K562 (cell line): ENCODE data around the gene TTL. TPM values are rescaled to one million over a fixed set of nuclear protein-coding genes. Genes with fewer than 3 reads are reported as not detected.
A peak's percentile ranks its signal among the peaks of the same experiment; 100 is the strongest.

ENCODE experiments used
- ARNT ChIP-seq, 2 experiments: fragments of 450-650 bp; IDR thresholded peaks; 2 replicates each; pipeline ENCODE4 v1.6.1; 2016; ENCODE audit warnings: mild to moderate bottlenecking in 1 of 2
- CHD2 ChIP-seq: IDR thresholded peaks from 2 replicates; pipeline ENCODE4 v1.6.1; 2011; ENCODE audit warnings: low read depth, low read length
- DACH1 ChIP-seq: fragments of 450-650 bp; IDR thresholded peaks from 2 replicates; pipeline ENCODE4 v1.6.1; 2018; ENCODE audit not compliant: partially characterized antibody
- ETS2 ChIP-seq: IDR thresholded peaks from 2 replicates; pipeline ENCODE4 v1.6.1; 2016; ENCODE audit warnings: borderline replicate concordance, missing genetic modification characterization, mild to moderate bottlenecking, moderate library complexity, missing compliant biosample characterization; ENCODE audit not compliant: poor library complexity, severe bottlenecking
- FOXJ2 ChIP-seq: fragments of 200-800 bp; sonication (Bioruptor generic); IDR thresholded peaks from 2 replicates; pipeline ENCODE4 v1.6.1; 2016; ENCODE audit warnings: missing genetic modification characterization, missing compliant biosample characterization
- FOXK2 ChIP-seq, 2 experiments: fragments of 450-650 bp; IDR thresholded peaks in 1 of 2; conservative IDR thresholded peaks in 1 of 2; 2 replicates each; pipeline ENCODE4 v1.6.1; 2016; ENCODE audit warnings: low read depth in 2 of 2, mild to moderate bottlenecking in 1 of 2
- JUN ChIP-seq, 2 experiments: sonication (generic) in 1 of 2; formaldehyde crosslinking in 1 of 2; IDR thresholded peaks; 2 replicates each; pipeline versions ENCODE4 v1.6.1 to v1.8.0; 2012 to 2022; ENCODE audit warnings: borderline replicate concordance in 2 of 2, mild to moderate bottlenecking in 2 of 2, improper control_type of control experiment in 1 of 2, low read depth in 1 of 2, low read length in 1 of 2, missing genetic modification reagents in 1 of 2
- KAT2B ChIP-seq: IDR thresholded peaks from one replicate; pipeline ENCODE4 v1.6.1; 2012; ENCODE audit warnings: low read depth, mild to moderate bottlenecking, control low read depth, inconsistent platforms, low read length, moderate library complexity
- KAT7 ChIP-seq: sonication (generic); formaldehyde crosslinking; IDR thresholded peaks from 2 replicates; pipeline ENCODE4 v1.8.0; 2022; ENCODE audit warnings: missing genetic modification reagents, mild to moderate bottlenecking, borderline replicate concordance
- MIER1 ChIP-seq: fragments of 450-650 bp; IDR thresholded peaks from 2 replicates; pipeline ENCODE4 v1.6.1; 2016; ENCODE audit warnings: antibody characterized with exemption, mild to moderate bottlenecking, low read depth
- SMAD4 ChIP-seq: fragments of 250-450 bp; sonication (Bioruptor Pico); conservative IDR thresholded peaks from 2 replicates; pipeline ENCODE4 v1.8.0; 2021; ENCODE audit warnings: inconsistent platforms, mild to moderate bottlenecking, moderate library complexity
- TEAD1 ChIP-seq, 2 experiments: fragments of 450-650 bp in 1 of 2; sonication (generic) in 1 of 2; formaldehyde crosslinking; IDR thresholded peaks; 2 replicates each; pipeline versions ENCODE4 v1.4.0 to v1.8.0; 2020 to 2022; ENCODE audit warnings: mild to moderate bottlenecking in 2 of 2, missing genetic modification reagents in 1 of 2
- ZNF699 ChIP-seq: fragments of 250-450 bp; sonication (Bioruptor Pico); IDR thresholded peaks from 2 replicates; pipeline ENCODE4 v1.8.0; 2021; ENCODE audit warnings: mild to moderate bottlenecking, moderate library complexity; ENCODE audit not compliant: insufficient replicate concordance
- polyA plus RNA-seq, 8 experiments: library from polyadenylated mRNA; depleted of rRNA in 4 of 8; stranded (reverse) in 5 of 8; unstranded in 3 of 8; fragments of >200 nt; fragmentation: Nextera tagmentation in 2 of 8; fragmentation: Illumina TruSeq in 1 of 8; extraction: Ambion mirVana in 2 of 8; extraction: Trizol in 1 of 8; gene quantifications; 2 replicates each; pipeline versions ENCODE4 v1.2.1 to v1.2.3, GENCODE V29; 2011 to 2014; ENCODE audit warnings: inconsistent platforms in 1 of 8, missing spikeins in 1 of 8
- total RNA-seq, 7 experiments: library from RNA; depleted of rRNA in 6 of 7; stranded (reverse); fragments of >200 nt in 6 of 7; fragmentation: Illumina TruSeq in 2 of 7; extraction: Trizol in 2 of 7; gene quantifications; 2 replicates each; pipeline versions ENCODE4 v1.2.1 to v1.2.3, GENCODE V29; 2011 to 2021; ENCODE audit warnings: low replicate concordance in 1 of 7
- TF ChIP-seq, protein P1 (sequence below): fragments of 250-450 bp; sonication (Bioruptor Pico); IDR thresholded peaks from 2 replicates; pipeline ENCODE4 v1.8.0; 2021; ENCODE audit warnings: mild to moderate bottlenecking, moderate library complexity
- TF ChIP-seq, protein P2 (sequence below), 2 experiments: fragments of 450-650 bp in 1 of 2; sonication (generic) in 1 of 2; formaldehyde crosslinking in 1 of 2; IDR thresholded peaks in 1 of 2; conservative IDR thresholded peaks in 1 of 2; 2 replicates each; pipeline versions ENCODE4 v1.6.1 to v1.8.1; 2016 to 2023; ENCODE audit warnings: mild to moderate bottlenecking in 2 of 2, moderate library complexity in 2 of 2, inconsistent platforms in 1 of 2, missing genetic modification reagents in 1 of 2
- TF ChIP-seq, protein P3 (sequence below): sonication (generic); formaldehyde crosslinking; IDR thresholded peaks from 2 replicates; pipeline ENCODE4 v1.8.1; 2023; ENCODE audit warnings: mild to moderate bottlenecking, missing genetic modification reagents
- TF ChIP-seq, protein P4 (sequence below): IDR thresholded peaks from 2 replicates; pipeline ENCODE4 v1.6.1; 2011; ENCODE audit warnings: borderline replicate concordance, low read depth, mild to moderate bottlenecking, moderate library complexity, low read length; ENCODE audit not compliant: insufficient read depth, poor library complexity, severe bottlenecking
- TF ChIP-seq, protein P5 (sequence below): fragments of 250-450 bp; sonication (Bioruptor Pico); IDR thresholded peaks from 2 replicates; pipeline ENCODE4 v1.5.0; 2021

The TTL gene
- total and polyA plus RNA-seq, 9 of the 15 experiments (the other 6 are each of a cell fraction or from before 2014, with no cell fraction given), result 9.4 to 54.4 (median 34.9) TPM

DNA sequence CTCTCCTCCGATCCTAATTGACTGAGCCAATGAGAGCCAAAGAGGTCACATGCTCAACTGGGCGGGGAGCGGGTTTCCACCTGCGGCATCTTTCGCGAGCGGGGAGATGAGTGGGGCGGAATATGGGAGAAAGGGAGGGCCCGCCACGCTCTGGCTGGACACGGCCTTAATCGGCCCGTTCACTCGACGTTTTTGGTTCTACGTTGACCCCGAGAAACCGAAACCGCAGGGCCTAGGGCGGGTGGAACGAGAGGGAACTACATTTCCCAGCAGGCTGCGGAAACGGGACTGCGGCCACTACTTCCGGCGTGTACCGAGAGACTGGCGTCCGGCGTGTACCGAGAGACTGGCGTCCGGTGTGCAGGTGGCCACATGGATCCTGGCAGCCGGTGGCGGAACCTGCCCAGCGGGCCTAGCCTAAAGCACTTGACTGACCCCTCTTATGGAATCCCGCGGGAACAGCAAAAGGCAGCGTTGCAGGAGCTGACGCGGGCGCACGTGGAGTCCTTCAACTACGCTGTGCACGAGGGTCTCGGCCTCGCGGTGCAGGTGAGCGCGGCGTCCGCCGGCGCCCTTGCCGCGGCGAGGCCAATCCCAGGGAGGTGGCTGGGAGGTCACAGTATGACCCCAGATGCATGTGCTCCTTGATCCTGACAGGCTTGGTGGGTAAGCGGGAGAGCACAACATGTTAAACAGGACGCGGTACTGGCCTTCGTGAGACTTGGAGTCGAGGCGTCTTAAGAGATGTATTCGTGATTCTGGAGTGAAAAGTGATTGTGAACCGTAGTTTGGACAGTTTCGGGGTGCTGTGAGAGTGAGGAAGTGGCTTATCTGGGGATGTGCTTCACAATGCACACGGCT, 60.4 kb downstream of the TTL start, which contains the start of gene POLR1B (continued):
- TF ChIP-seq FOXK2 (conservative IDR thresholded peaks at IDR 0.05 in 1 of 2, IDR thresholded peaks at IDR 0.05 in 1 of 2; ENCODE audit: low read depth in 2 of 2), result peak in 1 of 2 experiments; percentile 24; a peak in 1 of 4 replicates
- TF ChIP-seq DACH1, result no peak
- TF ChIP-seq MIER1, result no peak; the same call in none of the 2 replicates
- peak in 1 of 2 experiments; percentile 34; a peak in 2 of 4 replicates for TF ChIP-seq ARNT (IDR thresholded peaks at IDR 0.05)
- TF ChIP-seq KAT2B, result no peak
- TF ChIP-seq SMAD4 (CRISPR knock-in tag), result peak; percentile 39; the same call in 1 of the 2 replicates
- peak; percentile 59; the same call in 1 of the 2 replicates for TF ChIP-seq JUN (IDR thresholded peaks at IDR 0.05; ENCODE audit: borderline replicate concordance, low read depth, low read length)
- peak; percentile 18; the same call in 1 of the 2 replicates for TF ChIP-seq JUN (CRISPR knock-in tag; IDR thresholded peaks at IDR 0.05; ENCODE audit: borderline replicate concordance)
- peak; percentile 80 for TF ChIP-seq CHD2
- TF ChIP-seq, protein P1, sequence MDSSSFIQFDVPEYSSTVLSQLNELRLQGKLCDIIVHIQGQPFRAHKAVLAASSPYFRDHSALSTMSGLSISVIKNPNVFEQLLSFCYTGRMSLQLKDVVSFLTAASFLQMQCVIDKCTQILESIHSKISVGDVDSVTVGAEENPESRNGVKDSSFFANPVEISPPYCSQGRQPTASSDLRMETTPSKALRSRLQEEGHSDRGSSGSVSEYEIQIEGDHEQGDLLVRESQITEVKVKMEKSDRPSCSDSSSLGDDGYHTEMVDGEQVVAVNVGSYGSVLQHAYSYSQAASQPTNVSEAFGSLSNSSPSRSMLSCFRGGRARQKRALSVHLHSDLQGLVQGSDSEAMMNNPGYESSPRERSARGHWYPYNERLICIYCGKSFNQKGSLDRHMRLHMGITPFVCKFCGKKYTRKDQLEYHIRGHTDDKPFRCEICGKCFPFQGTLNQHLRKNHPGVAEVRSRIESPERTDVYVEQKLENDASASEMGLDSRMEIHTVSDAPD, result no peak
- TF ChIP-seq ETS2 (tag), result no peak
- no peak; the same call in 1 of the 2 replicates for TF ChIP-seq FOXJ2 (tag)
- TF ChIP-seq, protein P2, sequence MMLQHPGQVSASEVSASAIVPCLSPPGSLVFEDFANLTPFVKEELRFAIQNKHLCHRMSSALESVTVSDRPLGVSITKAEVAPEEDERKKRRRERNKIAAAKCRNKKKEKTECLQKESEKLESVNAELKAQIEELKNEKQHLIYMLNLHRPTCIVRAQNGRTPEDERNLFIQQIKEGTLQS (IDR thresholded peaks at IDR 0.05), result 0 out of 2 replicates have a peak, but pooled peaks have one; percentile 26
- TF ChIP-seq, protein P2 (CRISPR knock-in tag; conservative IDR thresholded peaks at IDR 0.05), result peak; percentile 63; the same call in 1 of the 2 replicates
- no peak for TF ChIP-seq ZNF699
- TF ChIP-seq, protein P3, sequence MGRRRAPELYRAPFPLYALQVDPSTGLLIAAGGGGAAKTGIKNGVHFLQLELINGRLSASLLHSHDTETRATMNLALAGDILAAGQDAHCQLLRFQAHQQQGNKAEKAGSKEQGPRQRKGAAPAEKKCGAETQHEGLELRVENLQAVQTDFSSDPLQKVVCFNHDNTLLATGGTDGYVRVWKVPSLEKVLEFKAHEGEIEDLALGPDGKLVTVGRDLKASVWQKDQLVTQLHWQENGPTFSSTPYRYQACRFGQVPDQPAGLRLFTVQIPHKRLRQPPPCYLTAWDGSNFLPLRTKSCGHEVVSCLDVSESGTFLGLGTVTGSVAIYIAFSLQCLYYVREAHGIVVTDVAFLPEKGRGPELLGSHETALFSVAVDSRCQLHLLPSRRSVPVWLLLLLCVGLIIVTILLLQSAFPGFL (CRISPR knock-in tag), result no peak
- TF ChIP-seq, protein P4, sequence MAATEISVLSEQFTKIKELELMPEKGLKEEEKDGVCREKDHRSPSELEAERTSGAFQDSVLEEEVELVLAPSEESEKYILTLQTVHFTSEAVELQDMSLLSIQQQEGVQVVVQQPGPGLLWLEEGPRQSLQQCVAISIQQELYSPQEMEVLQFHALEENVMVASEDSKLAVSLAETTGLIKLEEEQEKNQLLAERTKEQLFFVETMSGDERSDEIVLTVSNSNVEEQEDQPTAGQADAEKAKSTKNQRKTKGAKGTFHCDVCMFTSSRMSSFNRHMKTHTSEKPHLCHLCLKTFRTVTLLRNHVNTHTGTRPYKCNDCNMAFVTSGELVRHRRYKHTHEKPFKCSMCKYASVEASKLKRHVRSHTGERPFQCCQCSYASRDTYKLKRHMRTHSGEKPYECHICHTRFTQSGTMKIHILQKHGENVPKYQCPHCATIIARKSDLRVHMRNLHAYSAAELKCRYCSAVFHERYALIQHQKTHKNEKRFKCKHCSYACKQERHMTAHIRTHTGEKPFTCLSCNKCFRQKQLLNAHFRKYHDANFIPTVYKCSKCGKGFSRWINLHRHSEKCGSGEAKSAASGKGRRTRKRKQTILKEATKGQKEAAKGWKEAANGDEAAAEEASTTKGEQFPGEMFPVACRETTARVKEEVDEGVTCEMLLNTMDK, result peak; percentile 36
- 0 out of 2 replicates have a peak, but pooled peaks have one; percentile 80 for TF ChIP-seq KAT7
- TF ChIP-seq TEAD1 (CRISPR knock-in tag; IDR thresholded peaks at IDR 0.05), result peak in 1 of 2 experiments; percentile 68; a peak in 2 of 4 replicates
- TF ChIP-seq, protein P5, sequence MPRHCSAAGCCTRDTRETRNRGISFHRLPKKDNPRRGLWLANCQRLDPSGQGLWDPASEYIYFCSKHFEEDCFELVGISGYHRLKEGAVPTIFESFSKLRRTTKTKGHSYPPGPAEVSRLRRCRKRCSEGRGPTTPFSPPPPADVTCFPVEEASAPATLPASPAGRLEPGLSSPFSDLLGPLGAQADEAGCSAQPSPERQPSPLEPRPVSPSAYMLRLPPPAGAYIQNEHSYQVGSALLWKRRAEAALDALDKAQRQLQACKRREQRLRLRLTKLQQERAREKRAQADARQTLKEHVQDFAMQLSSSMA (CRISPR knock-in tag), result no peak
